GM21717 (cell line): ENCODE data around the gene SDK2.

ENCODE experiments used
- ATAC-seq: cut with Tn5 transposase; IDR thresholded peaks from one replicate; pipeline ENCODE4 v1.9.1; 2021; ENCODE audit warnings: mild to moderate bottlenecking, moderate library complexity; ENCODE audit not compliant: unreplicated experiment

The SDK2 gene

DNA sequence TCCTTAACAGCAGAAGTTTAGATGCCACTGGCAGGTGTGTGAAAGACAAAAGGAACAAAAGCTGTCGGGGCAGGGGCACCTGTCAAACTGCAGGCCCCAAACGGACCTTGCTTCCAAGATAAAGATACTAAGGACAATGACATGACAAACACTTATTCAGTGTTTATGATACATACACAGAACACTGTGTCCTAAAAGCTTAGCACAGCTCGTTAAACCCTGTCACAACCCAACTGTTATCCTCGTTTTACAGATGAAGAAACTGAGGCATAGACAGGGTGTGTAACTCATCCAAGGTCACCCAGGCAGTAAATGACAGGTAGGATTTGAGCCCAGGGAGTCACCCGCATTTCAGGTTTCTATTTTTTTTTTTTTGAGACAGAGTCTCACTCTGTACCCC is 9.6 kb downstream of the SDK2 start:
- no peak for ATAC-seq

DNA sequence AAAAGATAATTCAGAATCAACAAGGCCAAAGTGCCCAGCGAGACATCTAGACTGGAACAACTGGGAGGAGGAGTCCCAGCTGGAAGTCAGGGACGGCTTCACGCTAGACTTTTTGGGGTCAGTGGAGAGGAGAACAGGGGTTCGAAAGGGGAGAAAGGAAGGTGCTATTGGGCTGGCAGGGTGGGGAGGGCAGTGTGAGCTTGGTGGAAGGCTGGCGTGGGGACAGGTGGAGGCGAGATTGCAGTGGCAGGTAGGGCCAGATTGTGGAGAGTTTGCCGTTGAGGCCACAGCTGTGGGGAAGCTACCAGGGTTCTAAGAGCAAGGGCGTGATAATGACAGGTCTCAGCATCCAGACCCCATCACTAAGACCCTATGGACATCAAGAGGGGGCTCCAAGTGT is 10.5 kb downstream of the SDK2 start:
- no peak for ATAC-seq

DNA sequence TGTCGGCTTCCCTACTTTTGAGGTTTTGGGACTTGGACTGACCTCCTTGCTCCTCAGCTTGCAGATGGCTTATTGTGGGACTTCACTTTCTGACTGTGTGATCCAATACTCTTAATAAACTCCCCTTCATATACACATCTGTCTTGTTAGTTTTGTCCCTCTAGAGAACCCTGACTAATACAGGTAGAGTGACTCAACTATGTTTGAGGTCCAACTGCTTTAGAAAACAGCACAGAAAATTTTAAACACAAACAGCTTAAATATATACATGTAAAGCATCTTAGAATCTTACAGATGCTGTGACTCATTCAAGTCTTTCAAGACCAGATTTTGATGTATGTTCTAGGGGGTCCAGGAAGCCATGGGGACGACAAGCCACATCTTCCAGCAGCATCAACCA is 11.7 kb downstream of the SDK2 start:
- ATAC-seq, result no peak

DNA sequence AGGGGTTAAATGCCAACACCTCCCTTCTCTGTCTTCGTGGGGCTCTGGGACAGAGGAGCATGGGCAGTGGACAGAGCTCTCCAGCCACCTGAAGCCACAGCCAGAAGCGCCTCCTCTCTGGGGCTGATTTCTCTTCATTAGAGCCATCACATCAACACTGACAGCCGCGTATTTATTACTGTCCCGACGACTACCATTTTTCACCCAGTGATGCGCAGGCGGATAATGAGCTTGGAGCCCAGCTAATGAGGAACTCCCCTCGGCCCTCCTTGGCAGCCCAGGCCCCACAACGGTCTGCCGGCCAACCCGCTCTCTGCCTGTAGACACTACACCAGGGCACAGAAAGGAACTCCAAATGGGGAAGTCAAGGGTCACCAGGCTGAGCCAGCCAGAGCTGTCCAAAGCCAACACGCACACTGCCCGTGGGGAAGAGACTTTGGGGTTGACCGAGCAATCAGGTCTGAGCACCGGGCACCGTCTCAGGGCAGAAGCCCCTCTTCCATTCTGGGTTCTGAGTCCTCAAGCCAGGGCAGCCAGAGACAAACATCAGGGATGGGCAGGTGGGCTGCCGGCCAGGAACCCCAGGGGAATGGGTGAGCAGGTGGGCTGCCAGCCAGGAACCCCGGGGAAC is 13.2 kb downstream of the SDK2 start:
- no peak for ATAC-seq

DNA sequence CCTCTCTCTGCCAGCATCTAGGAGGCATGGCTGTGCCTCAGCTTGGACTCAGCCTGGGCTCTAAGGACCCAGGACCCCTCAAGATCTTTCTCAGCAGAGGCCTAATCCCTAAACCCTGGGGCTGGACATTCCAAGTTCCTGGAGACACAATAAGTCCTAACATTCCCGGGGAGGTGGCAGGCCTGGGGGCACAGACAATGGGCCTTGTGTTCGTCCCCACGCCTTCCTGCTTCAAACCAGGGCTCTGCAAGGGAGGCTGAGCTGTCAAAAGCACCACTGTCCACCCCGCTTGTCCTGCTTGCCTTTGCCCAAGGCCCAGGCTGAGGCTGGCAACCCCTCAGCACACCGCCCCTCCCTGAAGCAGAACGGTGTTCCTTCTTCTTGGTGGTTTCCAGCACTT is 13.7 kb downstream of the SDK2 start:
- ATAC-seq, result no peak

DNA sequence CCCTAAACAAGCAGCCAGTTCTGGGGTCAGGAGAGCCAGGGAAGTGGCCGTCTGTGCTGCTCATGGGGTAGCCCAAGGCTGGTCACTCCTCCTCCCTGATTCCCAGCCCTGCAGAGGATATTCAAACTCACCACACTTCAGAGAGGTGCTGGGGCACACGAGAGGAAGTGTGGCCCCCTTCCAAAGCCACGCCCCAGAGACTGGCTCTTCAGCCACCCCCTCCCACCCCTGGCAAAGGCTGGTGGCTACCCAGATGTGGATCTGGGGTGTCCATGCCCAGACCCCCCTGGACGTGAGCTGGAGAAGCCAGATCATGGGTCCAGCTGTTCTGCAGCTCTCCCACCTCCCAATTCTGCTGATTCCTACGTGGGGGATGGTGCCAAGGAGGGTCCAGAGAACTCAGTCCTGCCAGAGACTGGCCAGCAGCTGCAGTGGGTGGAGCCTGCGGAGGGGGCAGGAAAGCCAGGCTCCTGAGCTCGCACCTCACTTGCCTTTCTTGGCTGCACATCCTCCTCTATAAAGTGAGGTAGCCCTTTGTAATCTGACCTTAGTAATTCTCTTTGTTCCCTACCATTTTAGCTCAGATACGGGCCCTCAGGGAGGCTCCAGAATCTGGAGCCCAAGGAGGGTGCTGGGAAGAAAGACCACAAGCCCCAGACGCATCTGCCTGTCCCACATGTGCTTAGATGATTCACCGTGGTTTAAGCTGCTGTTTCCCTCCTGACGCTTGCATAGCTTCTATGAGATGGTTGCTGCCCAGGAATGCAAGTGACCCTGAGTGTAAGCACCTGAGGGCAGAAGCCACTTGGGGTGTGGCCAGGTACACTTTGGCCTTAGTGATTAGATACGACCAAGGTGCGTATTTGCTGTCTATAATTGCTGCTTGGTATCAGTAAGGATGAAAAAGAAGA is 15.3 kb downstream of the SDK2 start:
- ATAC-seq, result no peak

DNA sequence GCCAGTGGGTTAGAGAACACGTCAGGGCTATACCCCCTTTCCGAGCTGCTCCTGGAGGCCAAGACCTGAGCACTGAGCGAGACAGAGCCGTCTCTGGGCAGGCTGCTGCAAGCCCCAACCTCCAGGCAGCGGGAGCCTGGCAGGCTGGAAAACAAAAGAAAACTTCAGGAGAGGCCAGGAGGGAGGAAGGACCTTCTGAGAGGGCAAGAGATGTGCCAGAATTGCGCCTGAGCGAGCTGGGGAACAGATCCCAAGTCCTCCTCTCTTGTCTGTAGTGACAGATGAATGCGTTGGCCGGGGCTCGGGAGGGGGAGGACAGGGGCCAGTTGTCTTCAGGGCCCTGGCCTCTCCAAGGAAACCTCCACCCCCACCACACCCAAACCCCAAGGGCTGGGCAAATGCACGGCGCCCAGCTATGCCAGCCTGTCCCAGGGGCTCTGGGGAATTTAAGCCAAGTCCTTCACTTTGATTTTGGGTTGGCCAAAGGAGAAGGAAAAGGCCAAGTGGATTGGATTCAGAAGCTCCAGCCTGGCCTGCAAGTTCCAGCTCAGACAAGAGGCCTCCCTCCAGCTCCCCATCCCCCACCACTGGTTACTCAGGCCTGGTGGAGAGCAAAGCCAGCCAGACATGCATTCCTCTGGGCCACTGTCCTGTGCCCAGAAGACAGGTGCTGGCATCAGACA is 18.1 kb downstream of the SDK2 start:
- no peak for ATAC-seq

DNA sequence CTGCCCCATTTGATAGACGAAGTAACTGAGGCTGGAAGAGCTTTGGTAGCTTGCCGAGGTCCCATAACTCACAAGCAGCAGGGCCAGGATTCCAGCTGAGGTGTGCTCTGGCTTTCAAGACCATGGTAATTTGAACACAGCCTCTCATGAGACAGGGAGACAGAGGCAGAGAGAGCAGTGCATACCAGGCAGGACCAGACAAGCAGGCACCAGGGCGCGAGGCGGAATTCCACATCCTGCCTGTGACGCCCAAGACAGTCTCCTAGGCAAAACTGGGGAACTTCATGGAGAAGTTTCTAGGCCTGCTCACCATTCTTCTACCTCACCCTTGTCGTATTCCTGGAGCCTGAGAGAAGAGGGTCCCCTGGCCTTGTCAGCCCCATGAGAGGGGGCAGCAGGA is 19.2 kb downstream of the SDK2 start:
- ATAC-seq, result no peak

DNA sequence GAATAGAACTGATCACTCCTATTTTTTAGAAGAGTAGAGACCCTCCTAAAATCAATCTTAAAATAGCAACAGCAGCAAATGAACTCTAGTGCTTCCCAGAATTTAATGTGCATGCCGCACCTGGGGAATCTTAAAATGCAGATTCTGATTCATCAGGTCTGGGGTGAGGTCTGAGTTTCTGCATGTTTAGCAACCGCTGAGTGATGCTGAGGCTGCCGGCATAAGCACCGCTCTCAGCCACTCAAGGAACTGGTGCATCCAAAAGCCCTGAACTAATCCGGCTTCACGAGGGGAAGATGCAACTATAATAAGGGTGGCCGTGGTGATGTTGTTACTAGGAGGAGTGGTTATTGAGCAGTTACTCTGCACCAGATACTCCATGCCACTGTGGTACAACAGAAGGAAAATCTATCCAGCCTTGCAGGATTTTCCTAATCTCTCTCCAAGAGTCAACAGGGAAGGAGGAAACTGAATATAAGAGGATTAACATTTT is 19.7 kb downstream of the SDK2 start:
- ATAC-seq, result no peak

DNA sequence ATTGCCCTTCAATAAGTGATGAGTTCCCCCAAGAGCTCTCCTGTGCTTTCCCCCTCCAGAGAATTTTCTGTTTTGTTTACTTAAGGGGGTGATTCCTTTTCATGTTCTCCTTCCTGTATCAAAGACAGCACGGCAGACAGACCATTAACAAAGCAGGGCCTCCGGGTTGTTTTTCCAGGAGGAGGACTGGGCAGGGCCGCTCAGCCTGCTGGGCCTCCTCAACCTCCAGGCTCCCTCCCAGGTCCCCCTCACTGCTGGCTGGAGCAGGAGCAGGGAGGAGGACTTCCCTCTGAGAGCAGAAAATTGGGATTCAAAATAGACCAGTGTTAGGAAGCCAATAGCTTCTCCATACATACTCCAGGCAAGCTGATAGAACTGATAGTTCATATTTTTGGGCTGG is 20.4 kb downstream of the SDK2 start:
- ATAC-seq, result no peak

DNA sequence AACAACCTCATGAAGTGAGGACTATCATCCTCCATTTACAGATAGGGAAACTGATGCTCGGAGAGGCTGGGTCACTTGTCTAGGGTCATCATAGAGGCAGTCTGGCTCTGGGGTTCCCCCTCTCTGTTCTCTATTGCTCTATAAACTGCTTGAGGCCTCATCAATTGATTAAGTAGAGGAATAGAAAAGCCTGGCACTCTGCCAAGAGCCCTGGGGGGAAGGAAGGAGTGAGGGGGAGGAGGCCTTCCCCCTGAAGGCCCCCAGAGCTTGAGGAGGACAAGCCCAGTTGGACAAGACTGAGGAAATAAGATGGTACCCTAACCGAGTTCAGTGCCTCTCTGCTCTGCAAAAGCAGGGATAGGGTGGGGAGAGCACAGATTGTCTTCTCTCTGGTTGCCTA is 21.0 kb downstream of the SDK2 start:
- ATAC-seq, result no peak

DNA sequence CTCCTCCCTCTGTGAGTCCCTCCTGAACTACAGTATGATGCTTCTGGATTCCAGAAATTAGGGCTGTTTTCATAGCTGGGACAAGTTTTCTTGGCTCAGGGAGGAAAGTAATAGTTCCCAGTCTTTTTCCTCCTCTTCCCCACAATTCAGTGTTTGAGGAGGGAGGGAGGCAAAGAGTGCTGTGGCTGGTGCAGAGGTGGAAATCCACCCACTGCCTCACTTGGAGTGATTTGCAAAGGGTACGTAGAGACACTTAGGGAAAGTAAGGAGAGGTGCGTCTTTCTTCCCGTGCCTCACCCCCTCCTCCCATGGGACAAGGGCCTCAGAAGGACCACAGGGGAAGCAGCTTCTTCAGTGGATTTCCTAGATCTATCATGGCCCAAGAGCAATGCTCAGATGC is 21.9 kb downstream of the SDK2 start:
- no peak for ATAC-seq

DNA sequence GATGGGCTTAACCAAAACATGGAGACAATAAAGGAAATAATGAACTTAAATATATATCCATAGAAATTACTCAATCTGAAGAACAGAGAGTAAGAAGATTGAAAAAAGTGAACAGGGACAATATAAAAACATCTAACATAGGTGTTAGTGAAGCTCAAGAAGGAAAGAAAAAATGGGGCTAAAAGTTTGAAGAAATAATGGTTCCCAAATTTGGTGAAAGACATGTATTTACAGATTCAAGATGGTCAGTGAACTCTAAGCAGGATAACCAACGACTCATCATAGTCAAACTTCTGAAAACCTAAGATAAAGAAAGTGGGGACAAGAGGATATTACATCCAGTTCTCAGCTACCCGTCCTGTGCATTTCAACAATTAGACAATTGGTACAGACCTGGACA is 22.6 kb downstream of the SDK2 start:
- ATAC-seq, result no peak

DNA sequence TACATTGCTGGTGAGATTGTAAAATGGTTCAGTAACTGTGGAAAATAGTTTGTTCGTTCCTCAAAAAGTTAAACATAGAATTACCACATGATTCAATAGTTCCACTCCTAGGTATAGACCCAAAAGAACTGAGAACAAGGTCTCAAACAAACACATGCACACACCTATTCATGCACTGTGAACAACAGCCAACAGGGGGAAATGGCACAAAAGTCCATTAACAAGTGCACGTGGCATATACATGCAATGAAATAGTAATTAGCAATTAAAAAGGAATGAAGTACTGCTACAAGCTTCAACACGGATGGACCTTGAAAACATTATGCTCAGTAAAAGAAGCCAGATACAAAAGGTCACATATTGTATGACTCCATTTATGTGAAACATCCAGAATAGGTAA is 23.8 kb downstream of the SDK2 start:
- ATAC-seq, result no peak

DNA sequence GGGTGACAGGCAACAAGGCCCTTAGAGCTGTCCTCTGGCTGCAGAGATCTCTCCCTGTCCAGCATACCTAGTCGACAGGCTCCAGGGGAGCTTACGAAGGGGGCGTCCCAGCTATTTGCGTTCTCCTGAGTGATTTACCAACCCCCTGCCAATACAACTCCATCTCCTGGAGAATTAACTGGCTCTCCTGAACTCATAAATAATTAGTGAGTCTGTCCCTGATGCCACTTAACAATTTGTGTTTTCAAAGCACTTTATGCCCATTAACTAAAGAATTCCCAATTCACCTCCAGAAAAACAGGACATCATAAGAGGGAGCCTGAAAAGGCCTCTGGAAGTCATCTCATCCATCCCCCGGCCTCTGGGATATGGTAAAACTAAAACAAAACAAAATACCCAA is 26.7 kb downstream of the SDK2 start:
- ATAC-seq, result no peak

DNA sequence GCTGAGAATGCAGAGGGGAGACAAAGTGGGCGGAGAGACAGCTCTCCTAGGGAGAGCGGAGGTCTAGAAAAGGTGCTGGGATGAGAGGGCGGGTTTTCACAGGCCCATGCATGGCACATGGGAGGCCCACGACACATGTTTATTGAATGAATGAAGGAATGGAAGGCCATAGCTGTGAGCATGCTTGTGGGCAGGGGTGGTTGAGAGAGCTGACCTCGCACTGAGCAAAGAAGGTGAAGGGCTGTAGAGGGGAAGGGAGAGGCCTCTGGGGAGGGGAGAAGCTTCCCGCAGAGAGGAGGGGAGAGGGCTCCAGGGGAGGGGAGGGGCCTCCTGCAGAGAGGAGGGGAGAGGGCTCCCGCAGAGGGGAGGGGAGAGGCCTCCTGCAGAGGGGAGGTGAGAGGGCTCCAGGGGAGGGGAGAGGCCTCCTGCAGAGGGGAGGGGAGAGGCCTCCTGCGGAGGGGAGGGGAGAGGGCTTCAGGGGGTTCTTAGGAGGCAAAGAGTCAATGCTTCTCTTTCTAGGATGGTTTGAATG is 27.3 kb downstream of the SDK2 start:
- no peak for ATAC-seq

DNA sequence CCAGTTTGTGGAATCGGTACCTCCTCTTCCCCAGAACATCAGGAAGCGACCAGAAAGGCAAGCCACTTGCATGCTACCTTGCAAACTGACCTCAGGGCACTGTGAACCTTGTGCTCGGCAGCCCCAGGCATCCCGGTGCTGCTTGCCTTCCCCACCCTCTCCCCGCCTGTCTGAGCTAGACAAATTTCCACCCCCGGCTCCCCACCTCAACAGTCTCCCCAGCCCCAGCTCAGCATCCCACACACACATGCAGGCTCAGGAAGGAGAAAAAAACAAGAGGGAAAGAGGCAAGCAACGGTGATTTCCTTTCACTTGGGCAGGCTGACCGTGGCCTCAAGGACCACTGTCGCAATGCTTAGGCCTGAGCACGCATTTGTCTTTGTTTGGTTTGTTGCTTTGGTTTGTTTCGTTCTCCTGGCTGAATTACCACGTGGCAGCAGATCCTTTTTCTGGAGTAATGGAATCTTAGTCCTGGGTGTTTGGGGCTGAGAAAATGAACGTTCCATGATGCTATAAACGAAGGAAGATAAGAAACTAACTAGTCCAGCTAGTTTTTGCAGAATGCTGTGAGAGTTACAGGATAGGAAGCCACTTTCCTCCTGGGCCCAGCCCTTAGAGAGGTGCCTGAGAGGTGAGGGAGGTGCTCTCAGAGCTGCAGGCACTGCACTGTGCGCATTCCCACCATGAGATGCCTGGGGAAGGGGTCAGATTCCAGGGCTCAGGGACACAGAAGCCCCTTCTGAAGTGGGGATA is 27.9 kb downstream of the SDK2 start:
- ATAC-seq, result no peak

DNA sequence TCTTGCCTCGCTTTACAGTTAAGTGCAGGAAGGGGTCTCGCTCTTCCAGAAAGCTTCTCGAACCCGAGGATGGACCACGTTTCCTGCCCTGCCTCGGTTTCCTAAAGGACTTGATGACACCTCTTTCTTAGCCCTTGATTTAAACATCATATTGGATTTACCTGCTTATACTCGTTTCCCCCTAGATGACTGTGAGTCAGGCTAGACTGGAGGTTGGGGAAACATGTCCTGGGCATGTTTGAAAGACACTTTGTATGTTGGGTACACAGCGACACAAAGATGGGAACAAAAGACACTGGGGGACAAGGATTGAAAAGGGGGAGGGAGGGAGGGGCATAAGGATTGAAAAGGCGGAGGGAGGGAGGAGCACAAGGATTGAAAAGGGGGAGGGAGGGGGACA is 30.0 kb downstream of the SDK2 start:
- no peak for ATAC-seq

DNA sequence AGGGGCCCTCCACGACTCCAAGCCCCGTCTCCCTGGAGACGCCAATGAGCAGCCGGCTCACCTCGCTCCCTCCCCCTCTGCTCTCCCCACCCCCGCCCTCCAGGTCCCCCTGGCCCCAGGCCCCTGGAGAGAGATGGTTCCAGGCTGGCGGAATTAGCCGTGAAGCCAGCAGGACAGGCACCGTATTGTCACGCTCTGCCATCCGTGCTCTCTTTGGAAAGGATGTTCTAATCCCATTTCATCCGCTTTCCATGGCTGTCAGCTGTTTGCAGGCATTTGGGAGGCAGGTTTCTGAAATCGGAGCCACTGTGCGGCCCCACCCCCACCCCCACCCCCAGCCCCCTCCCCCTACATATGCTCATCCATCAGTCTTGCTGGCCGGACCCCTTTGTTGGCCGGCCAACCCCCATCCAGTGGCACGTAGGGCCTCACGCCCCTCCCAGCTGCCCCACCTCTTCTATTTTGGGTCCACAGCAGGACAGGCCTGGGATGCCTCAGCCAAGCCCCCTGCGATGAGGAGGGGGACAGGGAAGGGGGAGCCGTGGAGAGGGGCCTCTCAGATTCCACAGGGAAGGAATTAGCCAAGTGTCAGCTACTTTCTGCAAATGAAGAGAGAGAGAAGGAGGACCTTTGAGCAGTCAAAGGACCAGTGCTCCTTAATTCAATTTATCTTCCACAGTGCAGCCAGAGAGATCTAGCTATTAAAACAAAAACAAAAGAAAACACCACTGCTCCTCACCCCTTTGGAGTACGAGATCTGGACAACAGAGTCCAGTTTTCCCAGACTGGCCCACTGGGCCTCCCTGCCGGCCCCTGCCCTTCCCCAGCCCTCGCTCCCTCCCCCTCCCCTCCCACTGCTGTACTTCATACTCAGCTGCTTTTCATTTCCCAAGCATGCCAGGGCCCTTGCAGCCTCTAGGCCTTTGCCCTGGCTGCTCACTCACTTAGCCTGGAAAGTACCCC is 30.7 kb downstream of the SDK2 start:
- ATAC-seq, result no peak

DNA sequence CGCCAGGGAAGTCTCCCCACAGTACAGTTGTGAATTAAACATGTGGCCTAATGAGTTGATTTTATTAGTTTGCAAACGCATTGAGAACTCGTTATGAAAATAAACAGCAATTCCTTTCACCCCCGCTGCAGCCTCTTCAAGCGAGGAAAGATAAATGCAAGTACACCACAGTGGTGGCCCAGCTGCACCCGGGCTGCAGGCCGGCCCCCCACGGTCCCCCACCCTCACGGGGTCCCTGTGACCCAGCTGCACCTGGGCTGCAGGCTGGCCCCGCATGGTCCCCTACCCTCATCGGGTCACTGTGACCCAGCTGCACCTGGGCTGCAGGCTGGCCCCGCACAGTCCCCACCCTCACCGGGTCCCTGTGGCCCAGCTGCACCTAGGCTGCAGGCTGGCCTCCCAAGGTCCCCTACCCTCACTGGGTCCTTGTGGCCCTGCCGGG is 32.2 kb downstream of the SDK2 start:
- no peak for ATAC-seq
